ENCODE data around the gene GSG1L.

The GSG1L gene

GRCh38 chr16:27805828-27806351 lies 257.6 kb downstream of the GSG1L start:
- DNase-seq: no peak

GRCh38 chr16:27803775-27804549 lies 259.6 kb downstream of the GSG1L start:
- DNase-seq: no peak

GRCh38 chr16:27802664-27803439 lies 260.7 kb downstream of the GSG1L start:
- no peak for DNase-seq

- DNase-seq: no peak
Observed at GRCh38 chr16:27801289-27801945, 262.1 kb downstream of the GSG1L start.

- no peak for DNase-seq
Observed at GRCh38 chr16:27800817-27801216, 262.7 kb downstream of the GSG1L start.

GRCh38 chr16:27799896-27800295 lies 263.6 kb downstream of the GSG1L start:
- no peak for DNase-seq

GRCh38 chr16:27798241-27798640 lies 265.3 kb downstream of the GSG1L start:
- no peak for DNase-seq

- no peak for DNase-seq
Observed at GRCh38 chr16:27795992-27796614, 267.4 kb downstream of the GSG1L start.

- DNase-seq: no peak
Observed at GRCh38 chr16:27793249-27793622, 270.3 kb downstream of the GSG1L start.

- no peak for DNase-seq
Observed at GRCh38 chr16:27792486-27793248, 270.8 kb downstream of the GSG1L start.

GRCh38 chr16:27791404-27791719 lies 272.2 kb downstream of the GSG1L start:
- DNase-seq: no peak

GRCh38 chr16:27790546-27791403 lies 272.7 kb downstream of the GSG1L start:
- DNase-seq: no peak

GRCh38 chr16:27789595-27790241 lies 273.8 kb downstream of the GSG1L start:
- no peak for DNase-seq

GRCh38 chr16:27789150-27789549 lies 274.4 kb downstream of the GSG1L start:
- DNase-seq: no peak

- DNase-seq: no peak
Observed at GRCh38 chr16:27787665-27788064, 275.8 kb downstream of the GSG1L start.

- no peak for DNase-seq
Observed at GRCh38 chr16:27786923-27787625, 276.4 kb downstream of the GSG1L start.

- no peak for DNase-seq
Observed at GRCh38 chr16:27786221-27786922, 277.1 kb downstream of the GSG1L start.

- DNase-seq: no peak
Observed at GRCh38 chr16:27785307-27785678, 278.2 kb downstream of the GSG1L start.
